ENCODE measurements around the gene RPL10.

DNA sequence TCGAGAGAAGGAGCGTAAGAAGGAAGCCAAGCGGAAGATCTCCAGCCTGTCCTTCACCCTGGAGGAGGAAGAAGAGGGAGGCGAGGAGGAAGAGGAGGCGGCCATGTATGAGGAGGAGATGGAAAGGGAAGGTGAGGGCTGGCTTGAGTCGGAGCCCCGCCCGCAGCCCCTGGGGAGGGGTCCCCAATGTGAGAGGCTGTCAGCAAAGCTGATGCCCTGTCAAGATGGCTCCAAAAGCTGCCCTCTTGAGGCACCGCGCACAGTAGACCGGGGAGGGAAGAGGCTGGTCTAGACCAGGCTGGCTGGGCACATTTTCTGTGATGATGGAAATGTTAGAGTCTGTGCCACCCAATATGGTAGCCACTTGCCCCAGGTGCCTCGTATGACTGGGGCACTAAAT is 48.3 kb downstream of the RPL10 start:
- no peak for TF ChIP-seq CBX5 (IDR thresholded peaks at IDR 0.05; ENCODE audit: low read depth, low read length)
- no peak for TF ChIP-seq MAX (IDR thresholded peaks at IDR 0.05)
- no peak for TF ChIP-seq EZH2 (IDR thresholded peaks at IDR 0.05; ENCODE audit: low read depth, low read length, severe bottlenecking)
- no peak for TF ChIP-seq POLR2AphosphoS5 (IDR thresholded peaks at IDR 0.05; ENCODE audit: low read depth, low read length)
- TF ChIP-seq CTCF (IDR thresholded peaks at IDR 0.05; ENCODE audit: control extremely low read depth in 1 of 3, insufficient read depth in 1 of 3, low read depth in 1 of 3, low read length in 3 of 3): no peak
- no peak for TF ChIP-seq CEBPB (IDR thresholded peaks at IDR 0.05; ENCODE audit: low read depth, low read length)
- TF ChIP-seq POLR2A (IDR thresholded peaks at IDR 0.05; ENCODE audit: control extremely low read depth in 1 of 2, low read depth in 2 of 2, low read length in 2 of 2): no peak
- TF ChIP-seq JUN (IDR thresholded peaks at IDR 0.05; ENCODE audit: low read depth, low read length): no peak
- TF ChIP-seq SIX5 (IDR thresholded peaks at IDR 0.05; ENCODE audit: low read depth, low read length): no peak
- no peak for TF ChIP-seq FOSL1 (IDR thresholded peaks at IDR 0.05; ENCODE audit: insufficient read depth, low read depth, low read length)
- no peak for TF ChIP-seq GTF2F1 (IDR thresholded peaks at IDR 0.05; ENCODE audit: borderline replicate concordance, low read depth, low read length)
- TF ChIP-seq JUND (IDR thresholded peaks at IDR 0.05; ENCODE audit: low read length): no peak
- TF ChIP-seq BCL11A (IDR thresholded peaks at IDR 0.05; ENCODE audit: low read depth in 2 of 2, low read length in 2 of 2): no peak
- TF ChIP-seq PHF8 (conservative IDR thresholded peaks at IDR 0.05; ENCODE audit: low read depth, low read length): no peak
